ENCODE measurements around the gene IQSEC1.

- TF ChIP-seq, protein P1, sequence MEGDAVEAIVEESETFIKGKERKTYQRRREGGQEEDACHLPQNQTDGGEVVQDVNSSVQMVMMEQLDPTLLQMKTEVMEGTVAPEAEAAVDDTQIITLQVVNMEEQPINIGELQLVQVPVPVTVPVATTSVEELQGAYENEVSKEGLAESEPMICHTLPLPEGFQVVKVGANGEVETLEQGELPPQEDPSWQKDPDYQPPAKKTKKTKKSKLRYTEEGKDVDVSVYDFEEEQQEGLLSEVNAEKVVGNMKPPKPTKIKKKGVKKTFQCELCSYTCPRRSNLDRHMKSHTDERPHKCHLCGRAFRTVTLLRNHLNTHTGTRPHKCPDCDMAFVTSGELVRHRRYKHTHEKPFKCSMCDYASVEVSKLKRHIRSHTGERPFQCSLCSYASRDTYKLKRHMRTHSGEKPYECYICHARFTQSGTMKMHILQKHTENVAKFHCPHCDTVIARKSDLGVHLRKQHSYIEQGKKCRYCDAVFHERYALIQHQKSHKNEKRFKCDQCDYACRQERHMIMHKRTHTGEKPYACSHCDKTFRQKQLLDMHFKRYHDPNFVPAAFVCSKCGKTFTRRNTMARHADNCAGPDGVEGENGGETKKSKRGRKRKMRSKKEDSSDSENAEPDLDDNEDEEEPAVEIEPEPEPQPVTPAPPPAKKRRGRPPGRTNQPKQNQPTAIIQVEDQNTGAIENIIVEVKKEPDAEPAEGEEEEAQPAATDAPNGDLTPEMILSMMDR (IDR thresholded peaks at IDR 0.05; ENCODE audit: poor library complexity): no peak
- TF ChIP-seq EZH2phosphoT487 (IDR thresholded peaks at IDR 0.05; ENCODE audit: low read depth, severe bottlenecking, unreplicated experiment): no peak
- no peak for TF ChIP-seq EZH2 (IDR thresholded peaks at IDR 0.05; ENCODE audit: borderline replicate concordance)
Measured at GRCh38 chr3:12970684-12971083, 102.5 kb downstream of the IQSEC1 start.

Data from hepatocyte (in vitro differentiated cells).